Activated CD4-positive, alpha-beta T cell treated with anti-CD3 and anti-CD28 coated beads for 36 hours (primary cell): ENCODE results near the gene PRDM16. TPM values are rescaled to one million over a fixed set of nuclear protein-coding genes. Genes with fewer than 3 reads are reported as not detected.

Experiments
- ATAC-seq: fragments of 200-7000 bp; cut with Tn5 transposase; one replicate; pipeline ENCODE4 v1.10.0; 2021; ENCODE audit warnings: mild to moderate bottlenecking, moderate library complexity
- CTCF ChIA-PET: fragments of 350-600 bp; sonication (Branson Sonifier 250); formaldehyde crosslinking; loops from one replicate; lab custom pipeline; 2021; ENCODE audit warnings: antibody characterized with exemption; lab: Charles Lee
- POLR2A ChIA-PET: fragments of 350-600 bp; sonication (Branson Sonifier 250); formaldehyde crosslinking; loops from one replicate; lab custom pipeline; 2021; ENCODE audit warnings: antibody characterized with exemption, inconsistent platforms; lab: Charles Lee
- DNase-seq: peaks from one replicate; pipeline ENCODE4 v3.0.0-alpha.2; 2020
- H3K27ac Mint-ChIP-seq: one replicate; pipeline ENCODE4 v1.8.0; 2021; ENCODE audit warnings: mixed read lengths
- H3K27me3 Mint-ChIP-seq: one replicate; pipeline ENCODE4 v1.8.0; 2021; ENCODE audit warnings: mixed read lengths
- H3K36me3 Mint-ChIP-seq: one replicate; pipeline ENCODE4 v1.8.0; 2021; ENCODE audit warnings: low read depth, mixed read lengths
- H3K4me1 Mint-ChIP-seq: one replicate; pipeline ENCODE4 v1.8.0; 2021; ENCODE audit warnings: mixed read lengths
- H3K4me3 Mint-ChIP-seq: one replicate; pipeline ENCODE4 v1.8.0; 2021; ENCODE audit warnings: mild to moderate bottlenecking, moderate library complexity, mixed read lengths
- H3K9me3 Mint-ChIP-seq: one replicate; pipeline ENCODE4 v1.8.0; 2021; ENCODE audit warnings: low read depth, mixed read lengths
- intact Hi-C, 2 experiments: fragments of 100-400 bp; cut with DNase I in 1 of 2; cut with micrococcal nuclease in 1 of 2; formaldehyde crosslinking; loops; one replicate each; pipeline versions ENCODE4 v1.14.2 to v1.15.1; 2022 to 2024; cut with DNase I, micrococcal nuclease
- total RNA-seq, 2 experiments: library from RNA; stranded (reverse); gene quantifications; one replicate each; pipeline ENCODE4 v1.2.3, GENCODE V29; 2021

The PRDM16 gene
- total RNA-seq, 2 experiments from 2014 or later: 0.32 TPM; not detected in 1

GRCh38 chr1:3375245-3375644 is 306.2 kb downstream of the PRDM16 start:
- intact Hi-C loops: no loop called here
- POLR2A ChIA-PET: no interaction called here
- H3K27me3 Mint-ChIP-seq: peaks cover 3% of the 10 kb centered on the region

DNA sequence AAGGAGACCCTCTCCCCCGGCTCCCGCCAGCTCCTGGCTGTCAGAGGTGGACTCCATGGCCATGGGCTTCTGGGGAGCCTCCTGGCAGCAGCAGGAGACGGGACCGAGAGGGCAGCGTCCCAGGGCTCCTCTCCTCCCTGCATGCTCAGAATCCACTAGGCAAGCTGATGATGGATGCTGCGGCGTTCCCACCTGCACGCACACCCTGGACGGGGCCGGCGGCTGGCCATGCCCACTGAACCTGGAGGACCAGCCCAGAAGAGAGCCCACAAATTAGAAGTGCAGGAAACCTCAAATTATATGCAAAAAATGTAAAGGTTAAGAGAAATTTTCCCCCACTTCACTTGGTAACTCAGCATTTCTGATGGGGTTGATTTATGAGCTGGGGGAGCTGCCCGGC is 308.2 kb downstream of the PRDM16 start:
- no peaks in the 10 kb centered on the region for H3K27me3 Mint-ChIP-seq
- DNase-seq (no peak), ATAC-seq (no peak)
- peaks cover 13% of the 10 kb centered on the region for H3K4me1 Mint-ChIP-seq
- H3K36me3 Mint-ChIP-seq: no peaks in the 10 kb centered on the region
- no peaks in the 10 kb centered on the region for H3K9me3 Mint-ChIP-seq
- H3K4me3 Mint-ChIP-seq: no peak overlapping the region
- intact Hi-C loops: no loop called here
- no peak overlapping the region for H3K27ac Mint-ChIP-seq
- ChIA-PET POLR2A (no interaction called here), CTCF (no interaction called here)

More at GRCh38 chr1:3375245-3375644, 306.2 kb downstream of the PRDM16 start:
- H3K4me3 Mint-ChIP-seq: no peak overlapping the region
- no peak for ATAC-seq
- peaks cover 13% of the 10 kb centered on the region for H3K4me1 Mint-ChIP-seq
- no peak for DNase-seq
- H3K36me3 Mint-ChIP-seq: no peaks in the 10 kb centered on the region
- H3K27ac Mint-ChIP-seq: no peak overlapping the region
- H3K9me3 Mint-ChIP-seq: no peaks in the 10 kb centered on the region
- CTCF ChIA-PET: no interaction called here

GRCh38 chr1:3377604-3378279 is 308.7 kb downstream of the PRDM16 start:
- Mint-ChIP-seq H3K27me3 (no peaks in the 10 kb centered on the region), H3K36me3 (no peaks in the 10 kb centered on the region), H3K27ac (no peak overlapping the region), H3K9me3 (no peaks in the 10 kb centered on the region), H3K4me1 (peaks cover 7% of the 10 kb centered on the region), H3K4me3 (no peak overlapping the region)
- DNase-seq: no peak
- intact Hi-C loops: no loop called here
- ATAC-seq: no peak
- ChIA-PET POLR2A (no interaction called here), CTCF (no interaction called here)

- Mint-ChIP-seq H3K4me3 (no peak overlapping the region), H3K27me3 (no peaks in the 10 kb centered on the region), H3K36me3 (no peaks in the 10 kb centered on the region), H3K27ac (no peak overlapping the region), H3K4me1 (no peaks in the 10 kb centered on the region), H3K9me3 (no peaks in the 10 kb centered on the region)
- ChIA-PET POLR2A (no interaction called here), CTCF (interaction anchor here (0.6 kb wide), 1 partner anchor 74 kb away, joined by 3 read pairs; no protein-coding TSS in a partner anchor)
- ATAC-seq (no peak), DNase-seq (no peak)
- intact Hi-C loops: no loop called here
Observed at GRCh38 chr1:3378411-3379208, 309.6 kb downstream of the PRDM16 start.

GRCh38 chr1:3379934-3380333 is 310.9 kb downstream of the PRDM16 start:
- intact Hi-C loops: no loop called here
- H3K27ac Mint-ChIP-seq: no peak overlapping the region
- DNase-seq (no peak), ATAC-seq (no peak)
- H3K27me3 Mint-ChIP-seq: no peaks in the 10 kb centered on the region
- H3K4me3 Mint-ChIP-seq: no peak overlapping the region
- no peaks in the 10 kb centered on the region for H3K36me3 Mint-ChIP-seq
- no peaks in the 10 kb centered on the region for H3K9me3 Mint-ChIP-seq
- no peaks in the 10 kb centered on the region for H3K4me1 Mint-ChIP-seq
- CTCF ChIA-PET: no interaction called here
- POLR2A ChIA-PET: no interaction called here

DNA sequence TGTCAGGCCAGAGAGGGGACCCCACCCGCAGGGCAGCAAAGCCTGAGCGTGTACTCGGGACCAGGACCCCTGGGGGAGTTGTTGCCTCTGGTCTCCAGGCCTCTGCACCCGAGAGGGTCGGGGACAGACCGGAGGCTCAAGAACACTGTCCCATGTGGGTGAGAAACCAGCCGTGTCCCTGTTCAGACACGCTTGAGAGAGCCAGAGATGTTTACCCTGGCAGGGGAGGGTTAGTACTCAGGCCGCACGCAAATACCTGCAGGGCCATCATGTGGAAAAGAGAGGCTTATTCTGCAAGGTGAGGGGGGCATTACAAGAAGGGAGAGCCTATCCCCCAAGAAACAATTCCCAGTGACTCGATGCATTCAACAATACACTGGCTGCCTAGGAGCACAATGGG is 311.5 kb downstream of the PRDM16 start:
- Mint-ChIP-seq H3K27me3 (no peaks in the 10 kb centered on the region), H3K9me3 (no peaks in the 10 kb centered on the region), H3K36me3 (no peaks in the 10 kb centered on the region), H3K4me1 (no peaks in the 10 kb centered on the region), H3K4me3 (no peak overlapping the region), H3K27ac (no peak overlapping the region)
- ATAC-seq: no peak
- CTCF ChIA-PET: no interaction called here
- POLR2A ChIA-PET: no interaction called here
- intact Hi-C loops: no loop called here
- DNase-seq: no peak

DNA sequence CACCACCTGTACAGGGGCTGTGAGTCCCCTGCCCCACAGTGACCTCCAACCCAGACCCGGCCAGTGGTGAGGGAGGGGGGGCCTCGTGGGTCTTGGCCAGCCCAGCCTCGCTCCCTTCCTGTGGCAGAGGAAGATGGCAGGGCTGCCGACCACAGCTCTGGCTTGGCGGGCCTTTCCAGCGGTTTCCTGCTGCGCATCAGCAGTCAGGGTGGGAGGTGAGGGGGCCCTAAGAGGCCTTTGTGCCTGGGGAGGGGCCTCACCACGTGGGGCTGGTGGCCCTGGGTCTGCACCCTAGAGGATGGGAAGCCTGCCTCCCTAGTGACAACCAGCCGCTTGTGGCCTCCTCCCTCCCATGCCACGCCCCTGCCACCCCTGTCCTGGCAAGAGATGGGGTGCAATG is 312.9 kb downstream of the PRDM16 start:
- intact Hi-C loops: no loop called here
- CTCF ChIA-PET: interaction anchor here (1.1 kb wide), 1 partner anchor 35 kb away, joined by 4 read pairs; no protein-coding TSS in a partner anchor
- no peaks in the 10 kb centered on the region for H3K27me3 Mint-ChIP-seq
- POLR2A ChIA-PET: no interaction called here
- no peaks in the 10 kb centered on the region for H3K9me3 Mint-ChIP-seq
- ATAC-seq (no peak), DNase-seq (no peak)
- H3K27ac Mint-ChIP-seq: no peak overlapping the region
- H3K4me1 Mint-ChIP-seq: no peaks in the 10 kb centered on the region
- H3K4me3 Mint-ChIP-seq: no peak overlapping the region
- no peaks in the 10 kb centered on the region for H3K36me3 Mint-ChIP-seq

DNA sequence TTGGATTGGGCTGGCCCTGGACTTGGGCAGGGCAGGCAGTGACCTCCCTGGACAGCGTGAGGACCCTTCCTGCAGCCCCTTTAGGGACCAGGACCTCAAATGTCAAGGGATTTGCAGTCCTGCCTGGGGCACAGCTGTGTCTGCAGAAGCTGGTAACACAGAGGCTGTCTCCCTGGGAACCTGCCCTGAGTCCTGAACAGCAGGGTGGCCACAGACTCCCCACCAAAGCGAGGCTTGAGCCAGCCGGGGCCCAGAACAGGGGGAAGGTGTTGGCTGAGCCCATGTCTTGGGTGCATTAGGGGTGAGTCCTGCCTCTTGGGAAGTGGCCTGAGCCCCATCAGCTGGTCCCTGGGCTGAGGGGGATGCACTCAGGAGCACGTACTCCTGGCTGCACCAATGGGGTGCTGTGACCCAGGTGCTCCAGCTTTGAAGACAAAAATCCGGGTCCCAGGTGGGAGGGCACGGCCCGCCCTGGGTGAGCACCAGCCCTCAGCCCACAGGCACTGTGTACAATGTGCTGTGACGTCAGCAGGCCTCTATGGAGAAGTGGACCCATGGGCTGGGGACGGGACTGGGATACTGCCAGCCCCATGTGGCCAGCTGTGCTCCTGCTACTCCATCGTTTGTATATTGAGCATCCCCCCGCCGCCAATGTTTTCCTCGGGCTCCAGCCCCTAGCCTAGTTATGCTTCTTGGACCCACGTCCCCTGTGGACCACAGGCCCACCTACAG is 313.5 kb downstream of the PRDM16 start:
- H3K27ac Mint-ChIP-seq: no peak overlapping the region
- intact Hi-C loops: no loop called here
- DNase-seq (no peak), ATAC-seq (no peak)
- POLR2A ChIA-PET: no interaction called here
- H3K36me3 Mint-ChIP-seq: no peaks in the 10 kb centered on the region
- H3K9me3 Mint-ChIP-seq: no peaks in the 10 kb centered on the region
- H3K4me1 Mint-ChIP-seq: no peaks in the 10 kb centered on the region
- no peak overlapping the region for H3K4me3 Mint-ChIP-seq
- CTCF ChIA-PET: interaction anchor here (1.1 kb wide), 1 partner anchor 35 kb away, joined by 4 read pairs; no protein-coding TSS in a partner anchor
- no peaks in the 10 kb centered on the region for H3K27me3 Mint-ChIP-seq

DNA sequence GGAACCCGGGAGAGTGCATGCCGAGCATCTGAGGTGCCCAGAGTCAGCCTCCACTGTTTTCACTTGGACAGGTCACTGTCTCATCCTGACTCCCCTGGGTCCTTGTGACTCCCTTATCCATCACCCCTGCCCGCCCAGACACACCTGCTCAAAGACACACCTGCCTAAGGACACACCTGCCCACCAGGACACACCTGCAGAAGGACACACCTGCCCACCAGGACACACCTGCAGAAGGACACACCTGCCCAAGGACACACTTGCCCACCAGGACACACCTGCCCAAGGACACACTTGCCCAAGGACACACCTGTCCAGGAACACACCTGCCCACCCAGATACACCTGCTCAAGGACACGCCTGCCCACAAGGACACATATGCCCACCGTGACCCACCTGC is 314.7 kb downstream of the PRDM16 start:
- intact Hi-C loops: no loop called here
- DNase-seq (no peak), ATAC-seq (no peak)
- no peak overlapping the region for H3K4me3 Mint-ChIP-seq
- H3K4me1 Mint-ChIP-seq: no peaks in the 10 kb centered on the region
- H3K9me3 Mint-ChIP-seq: no peaks in the 10 kb centered on the region
- no peak overlapping the region for H3K27ac Mint-ChIP-seq
- H3K27me3 Mint-ChIP-seq: no peaks in the 10 kb centered on the region
- H3K36me3 Mint-ChIP-seq: no peaks in the 10 kb centered on the region
- CTCF ChIA-PET: no interaction called here
- POLR2A ChIA-PET: no interaction called here

GRCh38 chr1:3384407-3384806 is 315.4 kb downstream of the PRDM16 start:
- no peak for ATAC-seq
- no peak for DNase-seq
- Mint-ChIP-seq H3K4me3 (no peak overlapping the region), H3K9me3 (no peaks in the 10 kb centered on the region), H3K27ac (no peak overlapping the region), H3K27me3 (no peaks in the 10 kb centered on the region), H3K4me1 (no peaks in the 10 kb centered on the region), H3K36me3 (no peaks in the 10 kb centered on the region)
- intact Hi-C loops: no loop called here
- CTCF ChIA-PET: no interaction called here
- POLR2A ChIA-PET: no interaction called here

DNA sequence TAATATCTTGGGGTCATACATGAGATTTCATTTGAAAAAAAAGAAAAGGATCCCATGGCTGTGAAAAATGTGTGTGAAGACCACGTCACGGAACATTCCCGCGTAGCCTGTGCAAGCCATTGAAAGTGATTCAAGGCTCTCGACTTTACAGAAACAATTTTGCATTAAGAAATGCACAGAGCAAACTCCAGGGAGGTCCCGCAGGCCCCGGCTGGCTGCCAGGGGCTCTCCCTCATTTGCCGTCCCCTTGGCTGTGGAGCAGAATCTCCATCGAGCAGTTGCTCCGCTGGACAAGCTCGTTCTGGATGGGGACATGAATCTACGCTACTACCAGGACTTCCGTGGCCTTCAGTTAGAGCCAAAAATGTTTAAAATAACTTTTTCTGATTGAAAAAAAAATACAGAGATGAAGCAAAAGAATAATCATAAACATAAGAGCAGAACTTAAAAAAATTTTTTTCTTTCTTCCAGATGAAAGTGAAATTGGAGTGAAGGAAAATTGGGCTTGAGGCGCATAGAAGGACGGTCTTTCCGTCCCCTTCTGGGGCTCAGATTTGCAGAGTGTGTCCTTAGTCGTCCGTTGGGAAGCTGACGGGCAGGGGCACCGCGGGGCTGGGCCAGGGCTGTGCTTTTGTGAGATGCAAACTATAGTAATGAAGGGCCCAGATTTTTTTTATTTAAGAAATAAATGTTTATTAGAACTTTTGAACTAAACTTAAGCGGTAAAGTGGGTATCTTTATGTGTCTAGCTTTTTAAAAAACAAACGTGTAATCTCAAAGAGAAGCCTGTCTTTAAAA is 317.4 kb downstream of the PRDM16 start:
- Mint-ChIP-seq H3K9me3 (no peaks in the 10 kb centered on the region), H3K27me3 (peaks cover 3% of the 10 kb centered on the region), H3K4me1 (no peaks in the 10 kb centered on the region), H3K4me3 (no peak overlapping the region), H3K36me3 (no peaks in the 10 kb centered on the region), H3K27ac (no peak overlapping the region)
- intact Hi-C loops: no loop called here
- POLR2A ChIA-PET: no interaction called here
- CTCF ChIA-PET: no interaction called here
- no peak for DNase-seq
- no peak for ATAC-seq
